SH-SY5Y (cell line): ENCODE data around the gene GMPR.

Source experiments
- GATA2 ChIP-seq: IDR thresholded peaks from 2 replicates; pipeline ENCODE4 v1.6.1; 2011; ENCODE audit warnings: mild to moderate bottlenecking, low read depth, low read length
- GATA3 ChIP-seq: IDR thresholded peaks from 2 replicates; pipeline ENCODE4 v1.6.1; 2011; ENCODE audit warnings: low read depth, mild to moderate bottlenecking, low read length, moderate library complexity

GRCh38 chr6:16305246-16305725, 66.9 kb downstream of the GMPR start:
- TF ChIP-seq GATA3 (no peak), GATA2 (no peak)
